Activated gamma-delta T cell treated with Interleukin-2 at 50 U/mL for 16 hours (primary cell): ENCODE measurements around the gene PREX1.
"Not testable (repeated sequence)": the region's sequence is repeated elsewhere in the genome, so short reads cannot be mapped to it uniquely, and the experiment has no call there.

Source experiments
- DNase-seq: peaks from one replicate; pipeline ENCODE4 v3.0.0-alpha.2; 2020

PREX1 gene

GRCh38 chr20:48825566-48825920 is 2.3 kb downstream of the PREX1 start:
- DNase-seq: no peak

GRCh38 chr20:48824830-48825565 is 2.8 kb downstream of the PREX1 start:
- no peak for DNase-seq

- peak; percentile 51 for DNase-seq
Observed at GRCh38 chr20:48823960-48824498, 3.8 kb downstream of the PREX1 start.

- no peak for DNase-seq
Observed at GRCh38 chr20:48823476-48823875, 4.3 kb downstream of the PREX1 start.

GRCh38 chr20:48822879-48823385 is 4.9 kb downstream of the PREX1 start:
- no peak for DNase-seq

- no peak for DNase-seq
Observed at GRCh38 chr20:48822178-48822577, 5.6 kb downstream of the PREX1 start.

GRCh38 chr20:48821261-48821920 is 6.4 kb downstream of the PREX1 start:
- no peak for DNase-seq

- DNase-seq: no peak
Observed at GRCh38 chr20:48820649-48820973, 7.2 kb downstream of the PREX1 start.

- no peak for DNase-seq
Observed at GRCh38 chr20:48819821-48820648, 7.8 kb downstream of the PREX1 start.

- no peak for DNase-seq
Observed at GRCh38 chr20:48819089-48819488, 8.7 kb downstream of the PREX1 start.

- peak; percentile 26 for DNase-seq
Observed at GRCh38 chr20:48818481-48818987, 9.3 kb downstream of the PREX1 start.

GRCh38 chr20:48818031-48818370 is 9.8 kb downstream of the PREX1 start:
- no peak for DNase-seq

GRCh38 chr20:48817367-48818030 is 10.3 kb downstream of the PREX1 start:
- no peak for DNase-seq

GRCh38 chr20:48816282-48817205 is 11.3 kb downstream of the PREX1 start:
- no peak for DNase-seq

GRCh38 chr20:48815537-48815936 is 12.3 kb downstream of the PREX1 start:
- no peak for DNase-seq

GRCh38 chr20:48814633-48815032 is 13.2 kb downstream of the PREX1 start:
- DNase-seq: no peak

- DNase-seq: no peak
Observed at GRCh38 chr20:48813930-48814546, 13.8 kb downstream of the PREX1 start.

GRCh38 chr20:48813446-48813747 is 14.4 kb downstream of the PREX1 start:
- DNase-seq: no peak

- no peak for DNase-seq
Observed at GRCh38 chr20:48812600-48813445, 15.0 kb downstream of the PREX1 start.

- DNase-seq: not testable (repeated sequence)
Observed at GRCh38 chr20:48812114-48812513, 15.7 kb downstream of the PREX1 start.
